ENCODE results near the gene YBX3.

GRCh38 chr12:10739157-10740118 lies 16.3 kb upstream of the YBX3 start:
- TF ChIP-seq, protein P1, sequence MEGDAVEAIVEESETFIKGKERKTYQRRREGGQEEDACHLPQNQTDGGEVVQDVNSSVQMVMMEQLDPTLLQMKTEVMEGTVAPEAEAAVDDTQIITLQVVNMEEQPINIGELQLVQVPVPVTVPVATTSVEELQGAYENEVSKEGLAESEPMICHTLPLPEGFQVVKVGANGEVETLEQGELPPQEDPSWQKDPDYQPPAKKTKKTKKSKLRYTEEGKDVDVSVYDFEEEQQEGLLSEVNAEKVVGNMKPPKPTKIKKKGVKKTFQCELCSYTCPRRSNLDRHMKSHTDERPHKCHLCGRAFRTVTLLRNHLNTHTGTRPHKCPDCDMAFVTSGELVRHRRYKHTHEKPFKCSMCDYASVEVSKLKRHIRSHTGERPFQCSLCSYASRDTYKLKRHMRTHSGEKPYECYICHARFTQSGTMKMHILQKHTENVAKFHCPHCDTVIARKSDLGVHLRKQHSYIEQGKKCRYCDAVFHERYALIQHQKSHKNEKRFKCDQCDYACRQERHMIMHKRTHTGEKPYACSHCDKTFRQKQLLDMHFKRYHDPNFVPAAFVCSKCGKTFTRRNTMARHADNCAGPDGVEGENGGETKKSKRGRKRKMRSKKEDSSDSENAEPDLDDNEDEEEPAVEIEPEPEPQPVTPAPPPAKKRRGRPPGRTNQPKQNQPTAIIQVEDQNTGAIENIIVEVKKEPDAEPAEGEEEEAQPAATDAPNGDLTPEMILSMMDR (IDR thresholded peaks at IDR 0.05 in 4 of 5, conservative IDR thresholded peaks at IDR 0.05 in 1 of 5): no peak
- TF ChIP-seq POLR2A (IDR thresholded peaks at IDR 0.05): no peak

All from gastrocnemius medialis (tissue), 4 donors.